Ectodermal cell (in vitro differentiated cells): Measurements from ENCODE around the gene SLC2A5.

Experiments used
- H3K27ac ChIP-seq: 2 replicates; pipeline ENCODE4 v1.7.0; 2013; ENCODE audit warnings: mild to moderate bottlenecking, low read depth, low read length; ENCODE audit not compliant: insufficient read depth, poor library complexity, severe bottlenecking
- H3K27me3 ChIP-seq: 2 replicates; pipeline ENCODE4 v1.7.0; 2013; ENCODE audit warnings: mild to moderate bottlenecking, low read length; ENCODE audit not compliant: insufficient read depth, control insufficient read depth, poor library complexity, severe bottlenecking
- H3K36me3 ChIP-seq: one replicate; pipeline ENCODE4 v1.7.0; 2013; ENCODE audit warnings: low read length; ENCODE audit not compliant: control insufficient read depth, insufficient read depth
- H3K4me1 ChIP-seq: one replicate; pipeline ENCODE4 v1.7.0; 2013; ENCODE audit warnings: low read length; ENCODE audit not compliant: control insufficient read depth, insufficient read depth
- H3K4me3 ChIP-seq: 2 replicates; pipeline ENCODE4 v1.7.0; 2013; ENCODE audit warnings: low read depth, low read length, control low read depth; ENCODE audit not compliant: insufficient read depth
- H3K9me3 ChIP-seq: 2 replicates; pipeline ENCODE4 v1.7.0; 2013; ENCODE audit warnings: mild to moderate bottlenecking, low read length, moderate library complexity; ENCODE audit not compliant: control insufficient read depth
- WGBS, 2 experiments: methylation state at CpG; one replicate each; pipeline ENCODE4 v1.1.7; 2013; ENCODE audit warnings: missing lambda C conversion rate in 2 of 2; 5-methylcytosine and 5-hydroxymethylcytosine counted together

SLC2A5 gene

GRCh38 chr1:9062846-9063245 is 6.6 kb downstream of the SLC2A5 start:
- Histone ChIP-seq H3K4me3 (no peak overlapping the region), H3K4me1 (no peaks in the 10 kb centered on the region), H3K9me3 (no peaks in the 10 kb centered on the region), H3K27ac (no peak overlapping the region), H3K36me3 (no peaks in the 10 kb centered on the region), H3K27me3 (no peaks in the 10 kb centered on the region)
- 71 to 85% methylated on average over 4 of the region's 5 CpGs for WGBS, 2 experiments

DNA sequence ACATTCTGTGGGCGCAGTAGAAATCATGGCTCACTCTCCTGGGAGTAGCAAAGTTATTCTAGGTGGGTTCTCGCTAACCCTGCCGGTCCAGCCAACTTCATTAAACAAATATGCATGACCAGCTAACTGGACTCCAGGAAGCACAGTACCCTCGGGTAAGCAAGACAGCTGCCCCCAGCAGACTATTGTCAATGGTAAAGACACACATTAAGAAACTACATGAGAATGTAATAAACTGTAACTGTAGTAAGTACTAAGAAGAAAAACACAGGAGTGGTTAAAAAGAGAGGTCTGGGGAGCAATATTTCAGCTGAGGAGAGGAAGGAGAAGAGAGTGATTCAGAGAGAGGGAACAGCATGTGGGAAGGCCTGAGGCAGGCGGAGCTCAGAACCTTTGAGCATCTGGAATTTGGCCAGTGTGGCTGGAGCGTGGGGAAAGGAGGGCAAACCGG is 7.4 kb downstream of the SLC2A5 start:
- Histone ChIP-seq H3K4me3 (no peak overlapping the region), H3K27ac (no peak overlapping the region), H3K9me3 (no peaks in the 10 kb centered on the region), H3K4me1 (no peaks in the 10 kb centered on the region), H3K36me3 (no peaks in the 10 kb centered on the region), H3K27me3 (no peaks in the 10 kb centered on the region)
- 86 to 90% methylated on average over 7 of the region's 7 CpGs for WGBS, 2 experiments

GRCh38 chr1:9061252-9061960 is 8.0 kb downstream of the SLC2A5 start:
- no peaks in the 10 kb centered on the region for H3K36me3 ChIP-seq
- no peak overlapping the region for H3K27ac ChIP-seq
- no peaks in the 10 kb centered on the region for H3K27me3 ChIP-seq
- no peaks in the 10 kb centered on the region for H3K4me1 ChIP-seq
- 86 to 88% methylated on average over 6 of the region's 6 CpGs for WGBS, 2 experiments
- H3K9me3 ChIP-seq: no peaks in the 10 kb centered on the region
- H3K4me3 ChIP-seq: no peak overlapping the region

DNA sequence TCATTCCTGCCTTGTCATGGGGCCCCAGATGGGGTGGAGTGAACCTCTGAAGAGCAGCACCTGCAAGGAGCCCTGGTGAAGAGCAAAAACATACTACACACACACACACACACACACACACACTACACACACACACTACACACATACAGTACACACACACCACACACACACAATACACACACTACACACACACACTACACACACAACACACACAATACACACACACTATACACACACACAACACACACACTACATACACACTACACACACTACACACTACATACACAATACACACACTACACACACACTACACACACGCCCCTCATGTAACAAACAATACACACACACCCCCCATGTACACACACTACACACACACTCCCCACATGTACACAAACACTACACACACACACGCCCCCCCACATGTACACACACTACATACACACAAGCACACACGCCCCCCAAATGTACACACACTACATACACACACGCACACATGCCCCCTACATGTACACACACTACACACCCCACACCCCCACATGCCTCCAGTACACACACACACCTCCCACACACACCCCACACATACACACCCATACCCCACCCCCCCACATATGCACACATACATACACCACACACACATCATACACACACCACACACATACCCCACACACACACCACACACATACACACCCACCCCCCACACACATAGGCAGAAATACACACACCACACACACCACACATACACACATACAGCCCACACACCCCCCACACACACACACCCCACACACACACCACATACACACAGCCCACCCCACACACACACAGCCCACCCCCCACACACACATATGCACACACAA is 9.3 kb downstream of the SLC2A5 start:
- no peak overlapping the region for H3K27ac ChIP-seq
- WGBS, 2 experiments: 77 to 82% methylated on average over 4 of the region's 4 CpGs
- H3K36me3 ChIP-seq: no peaks in the 10 kb centered on the region
- H3K27me3 ChIP-seq: no peaks in the 10 kb centered on the region
- H3K9me3 ChIP-seq: no peaks in the 10 kb centered on the region
- H3K4me1 ChIP-seq: no peaks in the 10 kb centered on the region
- H3K4me3 ChIP-seq: no peak overlapping the region

GRCh38 chr1:9058465-9058864 is 11.0 kb downstream of the SLC2A5 start:
- no peak overlapping the region for H3K4me3 ChIP-seq
- no peak overlapping the region for H3K27ac ChIP-seq
- no peaks in the 10 kb centered on the region for H3K4me1 ChIP-seq
- no peaks in the 10 kb centered on the region for H3K36me3 ChIP-seq
- 71 to 76% methylated on average over 2 of the region's 2 CpGs for WGBS, 2 experiments
- no peaks in the 10 kb centered on the region for H3K9me3 ChIP-seq
- H3K27me3 ChIP-seq: no peaks in the 10 kb centered on the region

- WGBS, 2 experiments: 88 to 89% methylated on average over 10 of the region's 10 CpGs
- Histone ChIP-seq H3K4me3 (no peak overlapping the region), H3K9me3 (no peaks in the 10 kb centered on the region), H3K27me3 (no peaks in the 10 kb centered on the region), H3K27ac (no peak overlapping the region), H3K4me1 (no peaks in the 10 kb centered on the region), H3K36me3 (no peaks in the 10 kb centered on the region)
These were observed 11.6 kb downstream of the SLC2A5 start for GRCh38 chr1:9057851-9058250.

GRCh38 chr1:9052272-9053049 is 17.0 kb downstream of the SLC2A5 start:
- H3K4me1 ChIP-seq: no peaks in the 10 kb centered on the region
- H3K36me3 ChIP-seq: no peaks in the 10 kb centered on the region
- H3K4me3 ChIP-seq: no peak overlapping the region
- no peaks in the 10 kb centered on the region for H3K27me3 ChIP-seq
- no peaks in the 10 kb centered on the region for H3K9me3 ChIP-seq
- H3K27ac ChIP-seq: no peak overlapping the region
- 94 to 98% methylated on average over 2 to 4 of the region's 6 CpGs for WGBS, 2 experiments

GRCh38 chr1:9051379-9051778 is 18.1 kb downstream of the SLC2A5 start:
- no peak overlapping the region for H3K27ac ChIP-seq
- no peak overlapping the region for H3K4me3 ChIP-seq
- no peaks in the 10 kb centered on the region for H3K4me1 ChIP-seq
- H3K27me3 ChIP-seq: no peaks in the 10 kb centered on the region
- no peaks in the 10 kb centered on the region for H3K36me3 ChIP-seq
- 43% methylated on average over 1 of the region's 1 CpG; no CpG with 5 or more reads in 1 of the 2 experiments for WGBS, 2 experiments
- no peaks in the 10 kb centered on the region for H3K9me3 ChIP-seq

GRCh38 chr1:9050803-9051202 is 18.6 kb downstream of the SLC2A5 start:
- Histone ChIP-seq H3K9me3 (no peaks in the 10 kb centered on the region), H3K4me1 (no peaks in the 10 kb centered on the region), H3K36me3 (no peaks in the 10 kb centered on the region), H3K4me3 (no peak overlapping the region), H3K27ac (no peak overlapping the region), H3K27me3 (no peaks in the 10 kb centered on the region)
- WGBS, 2 experiments: 53 to 76% methylated on average over 2 to 3 of the region's 3 CpGs

DNA sequence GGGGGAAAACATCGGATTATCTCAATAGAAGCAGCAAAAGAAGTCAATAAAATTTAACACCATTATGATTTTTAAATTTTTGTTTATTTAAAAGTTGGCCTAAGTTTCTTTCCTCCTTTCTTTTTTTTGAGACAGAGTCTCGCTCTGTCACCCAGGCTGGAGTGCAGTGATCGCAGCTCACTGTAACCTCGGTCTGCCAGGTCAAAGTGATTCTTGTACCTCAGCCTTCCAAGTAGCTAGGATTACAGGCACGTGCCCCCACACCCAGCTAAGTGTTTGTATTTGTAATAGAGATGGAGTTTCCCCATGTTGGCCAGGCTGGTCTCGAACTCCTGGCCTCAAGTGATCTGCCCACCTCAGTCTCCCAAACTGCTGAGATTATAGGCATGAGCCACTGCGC is 20.9 kb downstream of the SLC2A5 start:
- Histone ChIP-seq H3K27ac (no peak overlapping the region), H3K4me3 (no peak overlapping the region), H3K4me1 (no peaks in the 10 kb centered on the region), H3K9me3 (no peaks in the 10 kb centered on the region), H3K27me3 (no peaks in the 10 kb centered on the region), H3K36me3 (no peaks in the 10 kb centered on the region)
- WGBS, 2 experiments: 92 to 94% methylated on average over 6 of the region's 7 CpGs
